ENCODE measurements around the gene NFU1. TPM values are rescaled to one million over a fixed set of nuclear protein-coding genes. Genes with fewer than 3 reads are reported as not detected.

NFU1 gene
- total and polyA plus RNA-seq, 2 of the 13 experiments (the other 11 are each of a cell fraction or from before 2014, with no cell fraction given): 39.1 to 84.0 TPM

- TF ChIP-seq RERE (CRISPR knock-in tag; IDR thresholded peaks at IDR 0.05; ENCODE audit: low read depth) (peak; percentile 41; the same call in 1 of the 2 replicates), HDAC6 (IDR thresholded peaks at IDR 0.05; ENCODE audit: low read depth, low read length) (no peak), ZNF772 (CRISPR knock-in tag; IDR thresholded peaks at IDR 0.05) (peak; percentile 88; the same call in 1 of the 2 replicates), CEBPB (IDR thresholded peaks at IDR 0.05; ENCODE audit: borderline replicate concordance, low read depth, low read length) (no peak), KDM4B (CRISPR knock-in tag; IDR thresholded peaks at IDR 0.05) (0 out of 2 replicates have a peak, but pooled peaks have one; percentile 33), ZFYVE20 (CRISPR knock-in tag; IDR thresholded peaks at IDR 0.05; ENCODE audit: borderline replicate concordance, low read depth) (no peak), XBP1 (CRISPR knock-in tag; IDR thresholded peaks at IDR 0.05) (peak; percentile 54), ZNF143 (CRISPR knock-in tag; IDR thresholded peaks at IDR 0.05) (peak; percentile 26; the same call in 1 of the 2 replicates), ZNF205 (CRISPR knock-in tag; IDR thresholded peaks at IDR 0.05) (no peak; the same call in 1 of the 2 replicates), ZUFSP (CRISPR knock-in tag; IDR thresholded peaks at IDR 0.05; ENCODE audit: borderline replicate concordance) (no peak), ZNF567 (CRISPR knock-in tag; IDR thresholded peaks at IDR 0.05; ENCODE audit: borderline replicate concordance) (no peak; the same call in 1 of the 2 replicates), TBX3 (IDR thresholded peaks at IDR 0.05; ENCODE audit: borderline replicate concordance) (peak; percentile 50; the same call in 1 of the 2 replicates), YEATS2 (CRISPR knock-in tag; IDR thresholded peaks at IDR 0.05; ENCODE audit: borderline replicate concordance) (peak; percentile 67), MAX (IDR thresholded peaks at IDR 0.05) (peak; percentile 96), SPEN (CRISPR knock-in tag; IDR thresholded peaks at IDR 0.05; ENCODE audit: low read depth) (peak; percentile 84), RBFOX2 (IDR thresholded peaks at IDR 0.05; ENCODE audit: low read depth, low read length) (peak; percentile 98), ZNF607 (CRISPR knock-in tag; IDR thresholded peaks at IDR 0.05; ENCODE audit: borderline replicate concordance) (peak; percentile 95), ZNF34 (CRISPR knock-in tag; IDR thresholded peaks at IDR 0.05; ENCODE audit: borderline replicate concordance) (peak; percentile 96), ZNF614 (CRISPR knock-in tag; IDR thresholded peaks at IDR 0.05; ENCODE audit: borderline replicate concordance) (peak; percentile 59; the same call in 1 of the 2 replicates), ATF7-NPFF (CRISPR knock-in tag; IDR thresholded peaks at IDR 0.05; ENCODE audit: low read depth) (peak; percentile 95), ZSCAN22 (CRISPR knock-in tag; IDR thresholded peaks at IDR 0.05) (peak; percentile 86), IRF2 (CRISPR knock-in tag; IDR thresholded peaks at IDR 0.05) (peak; percentile 83; the same call in 1 of the 2 replicates)
Measured at GRCh38 chr2:69386789-69387734, 50.2 kb downstream of the NFU1 start, which contains the start of gene GFPT1 (continued).

All from HepG2 (cell line).